ENCODE measurements around the gene IL10.
"Not testable (repeated sequence)": the region's sequence is repeated elsewhere in the genome, so short reads cannot be mapped to it uniquely, and the experiment has no call there.

DNA sequence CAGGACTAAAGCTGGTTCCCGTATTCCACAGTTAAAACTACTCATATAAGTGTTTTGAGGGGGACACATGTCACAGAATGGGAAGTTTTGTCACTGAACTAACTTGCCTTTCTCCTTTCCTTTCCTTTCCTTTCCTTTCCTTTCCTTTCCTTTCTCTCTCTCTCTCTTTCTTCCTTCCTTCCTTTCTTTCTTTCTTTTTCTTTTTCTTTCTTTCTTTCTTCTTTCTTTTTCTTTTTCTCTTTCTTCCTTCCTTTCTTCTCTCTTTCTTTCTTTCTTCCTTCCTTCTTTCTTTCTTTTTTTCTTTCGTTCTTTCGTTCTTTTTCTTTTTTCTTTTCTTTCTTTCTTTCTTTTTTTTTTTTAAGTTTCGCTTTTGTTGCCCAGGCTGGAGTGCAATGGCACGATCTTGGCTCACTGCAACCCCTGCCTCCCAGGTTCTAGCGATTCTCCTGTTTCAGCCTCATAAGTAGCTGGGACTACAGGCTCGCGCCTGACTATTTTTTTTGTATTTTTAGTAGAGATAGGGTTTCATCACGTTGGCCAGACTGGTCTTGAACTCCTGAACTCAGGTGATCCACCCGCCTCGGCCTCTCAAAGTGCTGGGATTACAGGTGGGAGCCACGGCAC, 9.4 kb downstream of the IL10 start:
- TF ChIP-seq, protein P1, sequence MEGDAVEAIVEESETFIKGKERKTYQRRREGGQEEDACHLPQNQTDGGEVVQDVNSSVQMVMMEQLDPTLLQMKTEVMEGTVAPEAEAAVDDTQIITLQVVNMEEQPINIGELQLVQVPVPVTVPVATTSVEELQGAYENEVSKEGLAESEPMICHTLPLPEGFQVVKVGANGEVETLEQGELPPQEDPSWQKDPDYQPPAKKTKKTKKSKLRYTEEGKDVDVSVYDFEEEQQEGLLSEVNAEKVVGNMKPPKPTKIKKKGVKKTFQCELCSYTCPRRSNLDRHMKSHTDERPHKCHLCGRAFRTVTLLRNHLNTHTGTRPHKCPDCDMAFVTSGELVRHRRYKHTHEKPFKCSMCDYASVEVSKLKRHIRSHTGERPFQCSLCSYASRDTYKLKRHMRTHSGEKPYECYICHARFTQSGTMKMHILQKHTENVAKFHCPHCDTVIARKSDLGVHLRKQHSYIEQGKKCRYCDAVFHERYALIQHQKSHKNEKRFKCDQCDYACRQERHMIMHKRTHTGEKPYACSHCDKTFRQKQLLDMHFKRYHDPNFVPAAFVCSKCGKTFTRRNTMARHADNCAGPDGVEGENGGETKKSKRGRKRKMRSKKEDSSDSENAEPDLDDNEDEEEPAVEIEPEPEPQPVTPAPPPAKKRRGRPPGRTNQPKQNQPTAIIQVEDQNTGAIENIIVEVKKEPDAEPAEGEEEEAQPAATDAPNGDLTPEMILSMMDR (optimal IDR thresholded peaks at IDR 0.05 in 1 of 3, IDR thresholded peaks at IDR 0.05 in 1 of 3, conservative IDR thresholded peaks at IDR 0.05 in 1 of 3; ENCODE audit: extremely low read depth in 1 of 3, insufficient read depth in 2 of 3, low read length in 3 of 3), result not testable (repeated sequence)
- not testable (repeated sequence) for TF ChIP-seq EZH2 (IDR thresholded peaks at IDR 0.05; ENCODE audit: low read length)

All from keratinocyte (primary cell).